Sigmoid colon (tissue), 7 donors: Measurements from ENCODE around the gene C1orf21. TPM values are rescaled to one million over a fixed set of nuclear protein-coding genes. Genes with fewer than 3 reads are reported as not detected.

Experiments used
- DNase-seq: peaks from one replicate; pipeline ENCODE4 v3.0.0-alpha.2; 2019
- H3K27ac ChIP-seq, 4 donors: fragments of 200-600 bp; sonication (generic); one replicate each; pipeline ENCODE4 v1.5.1; 2016 to 2019; ENCODE audit warnings: mild to moderate bottlenecking in 1 of 4
- H3K27me3 ChIP-seq, 3 donors: fragments of 200-600 bp; sonication (generic); one replicate each; pipeline ENCODE4 v1.5.1; 2019; ENCODE audit warnings: mild to moderate bottlenecking in 1 of 3
- H3K36me3 ChIP-seq, 4 donors: fragments of 200-600 bp; sonication (generic); one replicate each; pipeline ENCODE4 v1.5.1; 2016 to 2019
- H3K4me1 ChIP-seq, 4 donors: fragments of 200-600 bp; sonication (generic); one replicate each; pipeline ENCODE4 v1.5.1; 2017 to 2019
- H3K4me3 ChIP-seq, 4 donors: fragments of 200-600 bp; sonication (generic); one replicate each; pipeline ENCODE4 v1.5.1; 2017 to 2019; ENCODE audit warnings: mild to moderate bottlenecking in 2 of 4, moderate library complexity in 1 of 4
- H3K9me3 ChIP-seq, 4 donors: fragments of 200-600 bp in 3 of 4; sonication (generic) in 3 of 4; one replicate each; pipeline versions ENCODE4 v1.5.1 to v1.6.1; 2013 to 2019
- CTCF ChIP-seq, 4 experiments: fragments of 450-650 bp in 3 of 4; fragments of 200-600 bp in 1 of 4; IDR thresholded peaks; one replicate each; pipeline ENCODE4 v1.5.1; 2016 to 2019; ENCODE audit warnings: antibody characterized with exemption in 4 of 4, mild to moderate bottlenecking in 3 of 4, moderate library complexity in 2 of 4
- EP300 ChIP-seq, 4 donors: sonication (generic); formaldehyde crosslinking; IDR thresholded peaks; one replicate each; pipeline ENCODE4 v1.6.1; 2017; ENCODE audit warnings: antibody characterized with exemption in 4 of 4
- POLR2A ChIP-seq, 2 donors: fragments of 450-650 bp; IDR thresholded peaks; one replicate each; pipeline ENCODE4 v1.6.1; 2016; ENCODE audit warnings: antibody characterized with exemption in 2 of 2, mild to moderate bottlenecking in 2 of 2, moderate library complexity in 2 of 2
- POLR2AphosphoS5 ChIP-seq, 4 donors: sonication (generic); formaldehyde crosslinking; IDR thresholded peaks; one replicate each; pipeline ENCODE4 v1.6.1; 2017; ENCODE audit warnings: antibody characterized with exemption in 4 of 4
- WGBS, 2 donors: extraction: QIAGEN DNeasy Blood & Tissue Kit; methylation state at CpG; one replicate each; pipeline ENCODE4 v1.1.7; 2013; 5-methylcytosine and 5-hydroxymethylcytosine counted together
- intact Hi-C: fragments of 100-400 bp; cut with DNase I; formaldehyde crosslinking; loops from one replicate; pipeline ENCODE4 v1.15.1; 2023
- polyA plus RNA-seq, 3 donors: library from polyadenylated mRNA; stranded (reverse); fragments of 200-250 nt; gene quantifications; one replicate each; pipeline ENCODE4 v1.2.3, GENCODE V29; 2013
- total RNA-seq, 4 donors: library from RNA; depleted of rRNA; stranded (reverse); fragments of >200 nt; gene quantifications; one replicate each; pipeline ENCODE4 v1.1.0, GENCODE V29; 2016
- donor health status: healthy with polysubstance abuse.
- donor health status: Bipolar disorder and iron deficiency.
- donor health status: healthy.

Gene C1orf21
- total and polyA plus RNA-seq, 7 donors, result 39.5 to 109 (median 80.0) TPM

- H3K36me3 ChIP-seq, result no peaks in the 10 kb centered on the region
- TF ChIP-seq CTCF (IDR thresholded peaks at IDR 0.05), result no peak
- no peak for TF ChIP-seq POLR2AphosphoS5 (IDR thresholded peaks at IDR 0.05)
- no peak for TF ChIP-seq EP300 (IDR thresholded peaks at IDR 0.05)
- no peak for TF ChIP-seq POLR2A (IDR thresholded peaks at IDR 0.05)
- H3K27me3 ChIP-seq, result no peaks in the 10 kb centered on the region
- WGBS, 2 donors, result 49 to 69% methylated on average over 2 of the region's 2 CpGs
- H3K4me3 ChIP-seq, result no peak overlapping the region
- no peak for DNase-seq
- H3K9me3 ChIP-seq, result peaks cover 0 to 6% (median under 1%) of the 10 kb centered on the region in 4 donors
- H3K27ac ChIP-seq, result peak overlapping the region; percentile 8 to 67 (median 34)
- intact Hi-C loops, result loop anchor here (10.0 kb wide), 1 partner anchor 138 kb away; no protein-coding TSS in a partner anchor
- H3K4me1 ChIP-seq, result peaks cover 0 to 48% (median 25%) of the 10 kb centered on the region in 4 donors
Measured at GRCh38 chr1:184533049-184533448, 146.2 kb downstream of the C1orf21 start.

- intact Hi-C loops, result loop anchor here (10.0 kb wide), 1 partner anchor 139 kb away; no protein-coding TSS in a partner anchor
- WGBS, 2 donors, result 19 to 65% methylated on average over 4 of the region's 4 CpGs
Measured at GRCh38 chr1:184533915-184534314, 147.1 kb downstream of the C1orf21 start.

GRCh38 chr1:184534690-184535089, 147.9 kb downstream of the C1orf21 start:
- H3K36me3 ChIP-seq, result no peaks in the 10 kb centered on the region
- H3K4me1 ChIP-seq, result peaks cover 0 to 48% (median 25%) of the 10 kb centered on the region in 4 donors
- 51 to 74% methylated on average over 7 of the region's 7 CpGs for WGBS, 2 donors
- TF ChIP-seq EP300 (IDR thresholded peaks at IDR 0.05) (no peak), CTCF (IDR thresholded peaks at IDR 0.05) (no peak), POLR2A (IDR thresholded peaks at IDR 0.05) (no peak), POLR2AphosphoS5 (IDR thresholded peaks at IDR 0.05) (no peak)
- intact Hi-C loops, result loop anchor here (10.0 kb wide), 1 partner anchor 140 kb away; no protein-coding TSS in a partner anchor
- H3K27me3 ChIP-seq, result no peaks in the 10 kb centered on the region
- H3K27ac ChIP-seq, result peak overlapping the region; percentile 54 to 75 (median 69)
- no peak for DNase-seq
- H3K9me3 ChIP-seq, result peaks cover 0 to 6% (median 2%) of the 10 kb centered on the region in 4 donors
- no peak overlapping the region for H3K4me3 ChIP-seq

More at GRCh38 chr1:184533915-184534314, 147.1 kb downstream of the C1orf21 start:
- Histone ChIP-seq H3K36me3 (no peaks in the 10 kb centered on the region), H3K4me3 (no peak overlapping the region), H3K27me3 (no peaks in the 10 kb centered on the region), H3K4me1 (peaks cover 0 to 48% (median 25%) of the 10 kb centered on the region in 4 donors), H3K9me3 (peaks cover 0 to 6% (median 2%) of the 10 kb centered on the region in 4 donors), H3K27ac (peak overlapping the region; percentile 54 to 75 (median 69))
- TF ChIP-seq CTCF (IDR thresholded peaks at IDR 0.05) (no peak), POLR2AphosphoS5 (IDR thresholded peaks at IDR 0.05) (no peak), POLR2A (IDR thresholded peaks at IDR 0.05) (no peak), EP300 (IDR thresholded peaks at IDR 0.05) (no peak)
- no peak for DNase-seq

- intact Hi-C loops, result loop anchor here (10.0 kb wide), 1 partner anchor 141 kb away; no protein-coding TSS in a partner anchor
- Histone ChIP-seq H3K4me3 (no peak overlapping the region), H3K9me3 (peaks cover 0 to 6% (median 2%) of the 10 kb centered on the region in 4 donors), H3K27ac (peak overlapping the region; percentile 54 to 75 (median 69)), H3K27me3 (no peaks in the 10 kb centered on the region), H3K36me3 (no peaks in the 10 kb centered on the region), H3K4me1 (peaks cover 0 to 49% (median 25%) of the 10 kb centered on the region in 4 donors)
- 69 to 79% methylated on average over 5 of the region's 5 CpGs for WGBS, 2 donors
- no peak for DNase-seq
- TF ChIP-seq POLR2A (IDR thresholded peaks at IDR 0.05) (no peak), EP300 (IDR thresholded peaks at IDR 0.05) (peak in 3 of 4 donors; percentile 46 to 84 (median 62)), POLR2AphosphoS5 (IDR thresholded peaks at IDR 0.05) (peak; percentile 74 to 83 (median 77)), CTCF (IDR thresholded peaks at IDR 0.05) (no peak)
Measured at GRCh38 chr1:184535191-184535970, 148.6 kb downstream of the C1orf21 start.
